GM19099 (cell line): Measurements from ENCODE around the gene NPFF.

Source experiments
- POLR2A ChIP-seq: IDR thresholded peaks from 3 replicates; pipeline ENCODE4 v1.6.1; 2011; ENCODE audit warnings: low read depth; ENCODE audit not compliant: insufficient read length; ENCODE audit errors: extremely low read depth

The NPFF gene

DNA sequence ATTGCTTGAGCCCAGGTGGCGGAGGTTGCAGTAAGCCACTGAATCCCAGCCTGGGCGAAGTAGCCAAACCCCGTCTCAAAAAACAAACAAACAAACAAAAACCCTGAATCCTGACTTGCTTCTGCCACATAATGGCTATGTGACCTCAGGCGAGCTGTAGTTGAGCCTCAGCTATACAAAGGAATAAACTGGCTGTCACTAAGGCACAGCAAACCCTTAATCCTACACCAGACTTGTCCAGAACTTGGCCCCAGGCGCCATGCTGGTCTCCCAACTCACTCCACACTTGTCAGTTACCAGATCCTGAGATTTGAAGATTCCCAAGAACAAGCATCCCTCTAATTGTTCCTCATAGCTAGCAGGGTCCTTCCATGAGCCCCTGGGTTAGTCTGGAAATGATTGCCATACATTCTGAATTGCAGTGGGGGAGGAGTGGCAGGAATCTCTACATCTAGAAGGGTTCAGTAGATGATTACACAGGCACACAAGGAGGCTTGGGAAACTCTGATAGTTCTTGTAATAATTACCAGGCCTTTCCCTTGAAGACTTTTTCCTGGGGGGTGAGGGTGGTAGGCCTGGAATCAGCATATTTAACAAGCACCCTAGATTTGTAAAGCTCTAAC is 17.9 kb downstream of the NPFF start:
- no peak for TF ChIP-seq POLR2A

DNA sequence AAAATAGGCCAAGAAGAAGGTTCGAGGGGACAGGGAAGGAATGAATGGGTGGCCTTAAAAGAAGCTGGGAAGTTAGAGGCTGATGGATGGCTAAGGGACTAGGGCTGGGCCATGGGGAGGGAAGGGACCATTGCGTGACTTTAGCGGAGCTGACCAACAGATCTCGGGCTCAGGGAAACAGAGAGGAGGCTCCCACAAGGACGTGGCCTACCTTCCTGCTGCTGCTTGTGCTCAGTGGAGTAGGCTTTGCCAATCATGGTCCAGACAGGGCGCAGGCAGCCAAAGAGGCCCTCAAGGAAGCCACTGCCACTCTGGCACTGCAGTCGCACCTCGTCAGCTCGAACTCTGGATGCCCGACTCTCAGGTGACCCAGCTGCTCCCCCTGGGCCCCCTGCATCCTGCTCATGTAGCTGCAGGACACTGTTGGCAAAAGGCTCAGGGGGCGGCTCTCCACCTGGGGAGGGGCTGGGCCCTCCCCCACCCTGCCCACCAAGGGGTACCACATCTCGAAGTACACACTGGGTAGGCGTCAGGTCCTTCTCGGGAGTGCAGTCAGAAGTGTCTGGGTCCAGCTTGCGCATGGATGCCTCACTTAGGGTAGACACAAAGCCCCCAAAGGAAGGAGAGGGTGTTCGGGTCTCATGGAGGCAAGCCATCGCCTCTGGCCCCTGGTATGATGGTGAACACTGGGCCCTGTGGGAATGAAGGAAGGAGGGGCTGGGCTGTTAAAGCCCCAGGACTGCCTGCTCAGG is 20.4 kb downstream of the NPFF start:
- peak; percentile 3 for TF ChIP-seq POLR2A

DNA sequence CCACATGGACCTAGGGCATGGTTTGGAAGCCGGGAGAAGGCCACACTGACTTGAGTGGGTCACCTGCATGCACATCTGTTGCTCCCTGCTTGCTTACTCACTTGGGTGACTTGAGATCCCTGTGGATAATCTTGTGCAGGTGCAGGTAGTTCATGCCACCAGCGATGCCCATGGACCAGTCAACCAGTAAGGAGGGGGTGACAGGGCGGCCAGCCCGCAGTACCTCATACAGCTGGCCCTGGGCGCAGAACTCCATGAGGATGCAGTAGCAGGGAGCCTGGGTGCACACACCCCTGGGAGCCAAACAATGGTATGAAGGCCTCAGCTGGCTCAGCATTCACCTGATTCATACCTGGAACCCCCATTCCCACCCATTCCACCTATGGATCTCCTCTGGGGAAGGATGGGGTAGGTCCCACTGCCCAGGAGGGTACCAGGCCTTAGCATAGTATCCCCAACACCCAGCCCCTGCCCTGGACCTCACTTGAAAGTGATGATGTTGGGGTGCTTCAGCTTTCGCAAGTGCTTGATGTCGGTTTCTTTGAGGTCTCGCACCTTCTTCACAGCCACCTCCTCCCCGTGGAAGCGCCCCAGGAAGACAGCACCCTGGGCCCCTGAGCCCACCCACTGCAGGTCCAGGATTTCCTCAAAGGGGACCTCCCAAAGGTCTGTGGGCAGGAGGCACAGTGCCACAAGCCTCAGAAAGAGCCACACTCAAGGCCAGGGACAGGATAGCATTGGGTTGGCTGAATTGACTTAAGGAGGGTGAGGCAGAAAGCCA is 21.1 kb downstream of the NPFF start:
- TF ChIP-seq POLR2A: no peak

DNA sequence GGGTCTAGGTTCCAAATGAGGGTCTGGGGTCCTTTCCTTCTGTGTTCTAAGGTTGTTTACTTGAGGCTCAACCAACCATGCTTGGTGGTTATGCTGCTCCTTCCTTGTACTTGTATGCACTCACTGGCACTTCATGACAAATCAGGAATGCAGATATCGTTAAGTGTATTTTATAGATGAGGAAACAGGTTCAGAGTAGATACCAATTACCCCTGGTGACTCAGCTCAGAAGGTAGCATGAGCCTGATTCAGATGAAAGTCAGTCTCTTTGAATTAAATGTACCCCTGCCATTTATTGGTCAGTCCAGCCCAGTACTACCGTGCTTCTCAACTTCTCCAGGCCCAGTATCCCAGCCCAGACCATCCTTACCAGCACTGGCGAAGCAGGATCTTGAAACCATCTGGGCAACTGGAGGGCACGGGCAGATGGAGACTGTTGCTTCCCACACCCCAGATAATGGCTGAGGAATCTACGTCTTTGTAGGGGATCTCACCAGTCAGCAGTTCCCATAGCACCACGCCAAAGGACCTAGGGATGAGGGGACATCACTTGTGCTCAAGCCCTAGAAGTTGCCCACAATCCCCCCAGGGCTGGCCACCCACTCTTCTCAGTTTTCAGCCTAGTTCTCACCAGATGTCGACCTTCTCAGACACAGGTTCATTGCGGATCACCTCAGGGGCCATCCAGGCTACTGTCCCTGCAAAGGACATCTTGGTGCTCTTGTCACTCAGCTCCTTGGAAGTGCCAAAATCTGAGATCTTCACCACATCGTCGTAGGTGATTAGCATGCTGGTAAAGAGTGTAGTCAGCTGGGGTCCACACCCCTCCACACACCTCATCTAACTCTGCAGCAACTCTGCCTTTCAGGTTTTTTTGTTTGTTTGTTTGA is 22.4 kb downstream of the NPFF start:
- peak; percentile 12 for TF ChIP-seq POLR2A

DNA sequence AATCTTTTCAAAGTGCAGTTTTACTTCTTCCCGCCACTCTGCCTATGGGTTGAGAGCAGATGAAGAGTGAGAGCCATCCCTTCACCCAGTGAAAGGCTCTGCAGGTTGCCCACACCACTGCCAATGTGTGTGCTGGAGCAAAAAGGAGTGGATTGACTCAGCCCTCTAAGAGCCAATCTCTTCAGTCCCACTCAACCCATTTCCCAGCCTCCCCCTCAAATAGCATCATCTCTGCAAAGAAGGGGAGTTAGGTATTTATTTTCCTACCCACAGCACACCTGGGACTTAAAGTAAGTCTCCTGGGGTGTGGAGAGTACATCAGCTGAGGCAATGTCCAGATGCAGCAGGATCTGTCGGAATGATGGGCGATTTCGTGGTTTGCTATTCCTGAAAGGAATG is 23.3 kb downstream of the NPFF start:
- no peak for TF ChIP-seq POLR2A

DNA sequence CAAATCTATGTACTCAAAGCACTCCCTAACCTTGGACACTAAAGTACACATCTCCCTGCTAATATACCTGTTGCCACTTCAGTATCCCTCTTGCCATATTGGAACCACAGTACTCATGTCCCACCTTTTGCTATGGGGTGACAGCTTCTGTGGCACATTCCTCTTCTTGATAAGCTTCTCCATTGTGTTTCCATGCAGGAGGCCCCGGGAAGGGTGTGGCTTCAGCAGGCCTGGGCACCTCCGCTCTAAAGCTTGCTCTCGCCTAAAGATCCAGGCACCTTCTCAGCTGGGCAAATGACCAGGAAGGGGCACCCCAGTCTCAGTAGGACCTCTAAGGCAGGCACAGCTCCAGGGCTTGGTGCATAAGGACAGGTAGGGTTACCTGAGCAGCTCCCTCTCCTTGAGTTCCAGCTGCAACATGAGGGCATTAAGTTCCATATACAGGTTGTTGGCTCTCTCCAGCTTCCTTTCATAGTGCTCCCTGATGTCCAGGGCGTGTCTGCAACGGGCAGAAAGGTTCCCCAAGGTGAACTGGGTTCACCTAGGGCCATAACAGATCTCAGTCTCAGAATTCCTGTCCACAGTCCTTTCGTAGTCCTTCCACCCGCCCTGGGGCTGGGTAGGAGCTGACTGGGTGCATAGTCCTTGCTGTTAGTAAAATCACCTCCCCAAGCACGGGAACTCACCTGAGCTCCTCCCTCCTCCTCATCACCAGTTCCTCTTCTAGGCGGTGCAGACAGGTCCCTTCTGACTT is 23.9 kb downstream of the NPFF start:
- no peak for TF ChIP-seq POLR2A

DNA sequence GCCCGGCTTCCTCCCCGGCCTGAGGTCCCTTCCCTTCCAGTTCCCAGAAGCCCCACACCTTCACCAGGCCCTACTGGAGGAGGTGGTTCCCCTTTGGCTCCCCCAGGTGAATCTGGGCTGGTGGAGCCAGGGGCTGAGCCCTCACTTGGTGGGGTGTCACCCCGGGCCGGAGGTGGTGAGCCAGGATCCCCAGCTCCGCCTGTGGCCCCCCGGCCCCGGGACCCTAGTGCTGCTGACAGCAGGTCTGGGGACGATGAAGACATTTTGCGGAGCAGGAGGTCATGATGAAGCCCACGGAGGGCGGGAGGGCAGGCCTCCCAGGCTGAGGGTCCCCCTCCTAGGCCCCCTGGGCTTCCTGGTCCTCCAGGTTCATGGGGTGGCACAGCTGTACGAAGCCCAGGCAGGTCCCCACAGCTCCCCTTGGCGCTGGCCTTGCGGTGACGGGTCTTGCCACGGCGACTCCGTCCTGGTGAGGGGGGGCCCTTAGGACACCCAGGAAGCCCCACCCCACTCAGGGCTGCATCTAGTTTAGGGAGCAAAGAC is 24.6 kb downstream of the NPFF start:
- peak; percentile 14 for TF ChIP-seq POLR2A

DNA sequence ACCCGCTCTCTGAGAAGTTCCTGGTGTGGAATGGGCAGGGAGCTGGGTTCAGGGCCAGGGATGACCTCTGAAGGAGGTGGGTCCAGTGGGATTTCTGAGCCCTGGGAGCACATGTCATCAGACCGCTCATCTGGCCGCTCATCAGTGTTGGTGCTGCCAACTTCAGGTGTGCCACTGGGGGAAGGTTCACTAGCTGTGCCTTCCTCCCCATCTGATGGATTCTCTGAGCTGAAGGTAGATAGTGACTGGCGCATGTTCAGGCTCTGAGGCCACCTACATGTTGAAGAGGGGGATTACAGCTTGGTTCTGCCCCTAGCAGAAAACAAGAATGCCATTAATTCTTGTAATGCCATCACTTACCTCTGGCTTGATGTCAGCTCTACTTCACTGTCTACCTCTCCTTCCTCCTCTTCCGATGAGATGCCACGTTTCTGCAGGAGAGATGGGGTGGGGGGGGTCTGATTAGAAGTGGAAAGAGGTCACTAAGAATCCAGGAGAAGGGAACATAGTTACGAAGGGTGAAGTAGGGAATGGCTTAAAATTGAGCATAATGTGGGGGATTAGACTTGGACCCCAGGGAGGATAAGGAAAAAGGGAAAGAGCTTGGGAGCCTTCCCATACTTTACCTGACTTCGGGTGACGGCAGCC is 25.2 kb downstream of the NPFF start:
- no peak for TF ChIP-seq POLR2A

DNA sequence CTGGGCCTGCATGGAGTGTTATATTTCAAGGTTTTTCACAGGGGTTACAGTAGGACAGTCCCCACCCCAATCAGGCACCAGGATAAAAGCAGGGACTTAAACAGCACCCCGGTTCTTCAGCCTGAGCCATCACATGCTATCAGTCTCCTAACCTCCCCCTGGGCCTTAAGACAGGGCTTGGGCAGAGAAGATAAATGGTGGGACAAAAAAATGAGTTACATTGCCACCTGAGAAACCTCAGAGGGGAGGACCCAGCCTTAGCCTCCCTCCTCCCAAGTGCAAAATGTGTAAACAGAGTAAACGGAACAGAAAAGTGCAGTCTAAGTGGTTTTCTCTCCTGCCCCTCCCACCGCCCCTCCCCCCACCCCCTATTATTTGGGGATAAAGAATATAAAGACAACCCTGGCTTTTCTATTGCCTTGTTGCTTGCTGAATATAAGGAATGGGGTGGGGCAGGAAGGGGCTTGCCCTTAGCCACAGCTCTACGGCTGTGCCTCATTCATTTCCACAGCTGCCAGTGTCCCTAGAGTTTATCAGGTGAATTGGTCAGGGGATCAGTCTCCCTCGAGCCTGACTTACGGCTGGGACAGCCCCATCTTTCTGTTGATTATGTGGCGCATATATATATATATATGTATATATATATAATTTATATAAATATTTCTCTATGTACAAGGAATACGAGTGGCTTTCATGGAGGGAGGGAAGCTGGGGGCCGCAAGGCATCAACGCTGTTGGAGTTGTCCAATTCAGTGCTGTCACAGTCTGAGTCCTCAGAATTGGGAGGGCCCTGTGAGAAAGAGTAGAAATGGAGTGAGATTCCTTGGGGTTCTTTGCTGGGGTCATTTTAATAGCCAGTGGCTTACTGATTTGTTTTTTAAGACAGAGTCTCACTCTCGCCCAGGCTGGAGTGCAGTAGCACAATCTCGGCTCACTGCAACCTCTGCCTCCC is 26.5 kb downstream of the NPFF start:
- no peak for TF ChIP-seq POLR2A

DNA sequence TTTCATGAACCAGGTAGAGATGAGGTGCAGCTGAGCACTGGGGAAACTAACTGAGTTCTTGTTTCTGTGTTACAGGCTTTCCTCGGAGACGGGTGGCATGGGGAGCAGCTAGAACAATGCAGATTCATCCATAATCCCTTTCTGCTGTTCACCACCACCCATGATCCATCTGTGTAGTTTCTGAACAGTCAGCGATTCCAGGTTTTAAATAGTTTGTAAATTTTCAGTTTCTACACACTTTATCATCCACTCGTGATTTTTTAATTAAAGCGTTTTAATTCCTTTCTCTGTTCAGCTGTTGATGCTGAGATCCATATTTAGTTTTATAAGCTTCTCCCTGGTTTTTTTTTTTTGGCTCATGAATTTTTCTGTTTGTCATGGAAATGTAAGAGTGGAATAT is 28.0 kb downstream of the NPFF start:
- peak; percentile 6 for TF ChIP-seq POLR2A

DNA sequence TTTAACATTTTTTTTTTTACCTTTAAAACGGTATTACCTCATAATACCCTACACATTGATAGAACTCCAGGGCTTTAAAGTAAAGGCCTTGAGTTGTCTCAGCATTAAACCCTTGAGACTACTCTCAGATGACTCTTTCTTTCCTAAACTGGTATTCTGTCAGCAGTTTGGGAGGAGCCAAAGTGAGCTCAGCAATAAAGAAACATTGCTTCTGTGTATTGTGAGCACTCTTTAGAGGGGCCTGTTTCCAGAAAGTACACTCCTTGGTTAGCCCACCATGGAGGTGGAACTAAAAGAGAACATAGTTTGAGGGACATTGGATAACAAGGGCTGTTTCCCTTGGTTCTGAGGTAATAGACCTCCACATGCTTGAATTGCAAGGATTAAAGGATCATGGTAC is 28.4 kb downstream of the NPFF start:
- peak; percentile 7 for TF ChIP-seq POLR2A

DNA sequence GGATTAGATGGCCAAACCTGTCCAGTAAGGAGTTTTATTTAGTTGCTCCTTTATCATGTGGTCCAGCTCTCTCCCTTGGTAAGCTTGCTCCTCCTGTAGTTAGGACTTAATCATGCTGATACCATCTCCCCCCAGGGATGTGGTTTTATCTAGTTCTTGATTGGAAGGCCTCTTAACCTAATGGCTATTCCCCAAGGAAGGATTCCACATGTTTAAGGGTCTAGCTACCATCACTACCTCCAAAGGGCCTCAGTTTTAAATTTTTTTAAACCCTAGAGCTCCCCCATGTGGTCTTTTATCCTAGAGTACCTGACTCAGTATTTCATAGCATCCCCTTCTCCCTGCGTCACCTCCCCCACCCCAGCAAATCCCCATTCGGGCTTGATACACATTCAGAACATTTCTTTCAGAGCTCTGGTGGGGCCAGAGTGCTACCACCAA is 30.5 kb downstream of the NPFF start:
- peak; percentile 29 for TF ChIP-seq POLR2A

DNA sequence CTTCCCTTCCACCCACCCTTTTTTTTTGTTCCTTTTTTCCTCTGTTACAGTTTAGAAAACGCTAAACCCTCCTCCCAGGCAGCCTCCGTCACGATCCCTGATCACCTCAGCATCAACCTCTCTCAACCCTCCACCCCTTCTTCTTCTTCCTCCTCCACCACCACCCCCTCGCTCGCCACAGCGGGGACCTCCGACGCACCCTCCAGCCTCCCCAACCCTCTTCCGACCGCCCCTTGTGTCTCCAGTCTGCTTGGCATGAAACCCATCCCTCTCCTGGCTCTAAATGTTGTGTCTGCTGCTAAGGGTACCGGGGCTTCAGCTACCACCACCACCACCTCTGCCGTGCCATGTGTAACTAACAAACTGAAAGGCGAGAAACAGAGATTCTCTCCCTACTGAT is 32.5 kb downstream of the NPFF start:
- no peak for TF ChIP-seq POLR2A

DNA sequence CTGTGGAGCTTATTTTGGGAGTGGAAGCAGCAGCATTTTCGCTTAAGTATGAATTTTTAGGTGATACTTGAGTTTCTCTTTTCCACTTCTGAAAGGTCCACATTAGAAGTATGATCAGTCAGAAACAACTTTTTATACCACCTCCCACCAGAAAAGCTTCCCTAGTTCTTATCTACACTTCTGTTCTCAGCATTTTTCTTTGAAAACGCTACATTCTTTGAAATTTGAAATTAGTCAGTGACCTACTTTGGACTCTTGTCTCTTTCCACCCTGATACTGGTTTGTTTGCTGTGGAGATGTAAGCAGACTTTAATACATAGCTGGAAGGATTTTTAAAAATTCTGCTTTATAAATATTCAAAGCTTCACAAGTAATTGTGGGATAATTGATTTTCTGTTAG is 33.2 kb downstream of the NPFF start:
- TF ChIP-seq POLR2A: no peak
